Neuron (in vitro differentiated cells): Measurements from ENCODE around the gene TCF4.

Experiments used
- H2AFZ ChIP-seq: one replicate; pipeline ENCODE4 v1.6.1; 2013; ENCODE audit warnings: low read depth, mild to moderate bottlenecking, inconsistent platforms, low read length, moderate library complexity
- H3K27me3 ChIP-seq: one replicate; pipeline ENCODE4 v1.6.1; 2013; ENCODE audit warnings: low read length; ENCODE audit not compliant: insufficient read depth
- H3K36me3 ChIP-seq: one replicate; pipeline ENCODE4 v1.6.1; 2013; ENCODE audit warnings: low read length; ENCODE audit not compliant: insufficient read depth
- H3K4me1 ChIP-seq: one replicate; pipeline ENCODE4 v1.6.1; 2013; ENCODE audit warnings: low read length; ENCODE audit not compliant: insufficient read depth
- H3K4me3 ChIP-seq: 2 replicates; pipeline ENCODE4 v1.5.1; 2013; ENCODE audit warnings: mild to moderate bottlenecking, low read length, moderate library complexity
- H3K9me3 ChIP-seq: one replicate; pipeline ENCODE4 v1.6.1; 2013; ENCODE audit warnings: low read length

Gene TCF4

GRCh38 chr18:55319459-55320193 lies 268.4 kb downstream of the TCF4 start:
- Histone ChIP-seq H3K9me3 (no peaks in the 10 kb centered on the region), H3K27me3 (no peaks in the 10 kb centered on the region), H3K36me3 (no peaks in the 10 kb centered on the region), H2AFZ (no peak overlapping the region), H3K4me3 (no peak overlapping the region), H3K4me1 (peaks cover 77% of the 10 kb centered on the region)

DNA sequence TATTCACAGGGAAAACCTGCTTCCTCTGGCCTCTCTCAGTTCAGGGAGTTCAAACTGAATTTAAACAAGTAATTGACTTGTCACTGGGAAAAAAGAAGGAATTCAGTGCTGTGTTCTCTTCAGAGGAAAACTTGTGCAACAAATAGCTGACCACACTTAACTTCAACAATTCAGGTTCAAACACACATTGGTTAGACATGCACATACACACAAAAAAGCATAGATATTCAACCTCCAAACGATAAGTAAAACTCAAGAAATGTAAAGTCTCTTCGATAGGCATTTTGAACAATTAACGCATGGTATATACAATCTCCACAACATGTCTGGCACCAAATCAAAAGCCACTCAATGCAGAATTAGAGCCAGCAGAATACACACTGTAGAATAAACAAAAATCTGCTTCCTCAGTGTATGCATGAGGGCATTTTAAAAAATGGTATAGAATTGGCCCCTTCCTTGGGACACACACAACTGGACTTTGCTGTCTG lies 269.0 kb downstream of the TCF4 start:
- H2AFZ ChIP-seq: no peak overlapping the region
- H3K36me3 ChIP-seq: no peaks in the 10 kb centered on the region
- H3K27me3 ChIP-seq: no peaks in the 10 kb centered on the region
- no peak overlapping the region for H3K4me3 ChIP-seq
- H3K9me3 ChIP-seq: no peaks in the 10 kb centered on the region
- H3K4me1 ChIP-seq: peaks cover 80% of the 10 kb centered on the region

DNA sequence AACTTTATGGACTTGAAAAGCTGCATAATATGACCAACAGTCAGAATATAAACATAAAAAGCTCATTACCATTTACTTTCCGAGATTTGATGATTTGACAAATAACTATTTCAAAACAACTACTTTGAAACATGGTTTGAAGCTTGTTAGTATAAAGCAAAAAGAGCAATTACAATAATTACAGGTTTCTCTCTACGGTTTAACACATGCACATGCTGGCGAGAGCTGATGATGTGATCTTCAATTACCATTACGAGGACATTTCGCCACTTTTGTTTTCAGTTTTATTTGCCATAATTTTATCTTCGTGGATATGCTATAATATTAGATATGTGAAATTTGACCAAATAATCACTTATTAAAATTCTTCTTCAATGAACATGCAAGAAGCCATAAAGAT lies 270.1 kb downstream of the TCF4 start:
- Histone ChIP-seq H2AFZ (no peak overlapping the region), H3K27me3 (no peaks in the 10 kb centered on the region), H3K36me3 (no peaks in the 10 kb centered on the region), H3K4me1 (peaks cover 76% of the 10 kb centered on the region), H3K4me3 (no peak overlapping the region), H3K9me3 (no peaks in the 10 kb centered on the region)

DNA sequence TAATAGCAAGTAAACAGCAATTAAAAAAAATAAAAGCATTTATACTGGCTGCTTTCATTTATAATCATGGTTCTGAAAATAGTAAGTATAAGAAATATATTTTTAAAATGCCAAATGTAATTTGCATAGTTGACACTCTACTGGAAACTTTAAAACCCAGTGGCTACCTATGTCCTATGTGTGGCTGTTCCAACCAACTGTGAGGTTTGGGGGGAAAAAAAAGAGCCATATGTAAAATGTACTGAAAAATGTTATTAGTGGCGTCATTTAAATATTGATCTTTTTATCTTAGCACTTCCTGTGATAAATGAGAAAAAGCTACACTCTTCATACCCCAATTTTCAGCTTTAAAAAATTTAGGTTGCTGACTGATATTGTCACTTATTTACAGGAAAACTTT lies 270.7 kb downstream of the TCF4 start:
- H3K36me3 ChIP-seq: no peaks in the 10 kb centered on the region
- no peak overlapping the region for H3K4me3 ChIP-seq
- H3K4me1 ChIP-seq: peaks cover 72% of the 10 kb centered on the region
- H3K27me3 ChIP-seq: no peaks in the 10 kb centered on the region
- H2AFZ ChIP-seq: no peak overlapping the region
- no peaks in the 10 kb centered on the region for H3K9me3 ChIP-seq

- no peak overlapping the region for H2AFZ ChIP-seq
These were observed 271.4 kb downstream of the TCF4 start for GRCh38 chr18:55316486-55317184.

DNA sequence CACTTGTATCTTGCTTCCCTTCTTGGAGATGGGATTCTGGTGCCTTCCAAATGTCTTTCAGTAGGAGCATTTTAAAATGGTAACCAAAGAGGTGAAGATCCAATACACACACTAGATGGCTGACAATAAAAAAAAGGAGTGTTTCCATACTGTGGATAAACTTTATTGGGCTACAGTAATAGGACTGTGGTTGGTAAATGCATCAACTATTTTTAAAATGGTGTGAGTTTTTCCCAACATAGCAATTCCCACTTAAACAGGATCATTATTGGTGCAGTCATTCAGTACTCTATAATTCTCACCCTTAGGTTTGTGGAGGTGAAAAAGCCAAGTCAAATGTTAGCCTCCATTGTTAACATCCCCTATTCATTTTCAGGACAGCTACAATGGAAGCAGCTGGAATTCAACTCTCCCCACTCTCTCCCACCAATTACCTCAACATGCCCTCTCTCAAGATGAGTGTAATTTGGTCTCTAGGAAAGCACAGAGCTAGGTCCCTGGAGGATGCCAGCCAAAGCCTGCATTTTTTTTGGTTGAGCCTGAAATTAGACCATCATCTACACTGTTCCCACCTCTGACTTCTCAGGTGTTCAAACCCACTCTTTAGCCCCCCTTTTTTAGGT lies 273.3 kb downstream of the TCF4 start:
- Histone ChIP-seq H3K36me3 (no peaks in the 10 kb centered on the region), H3K4me3 (no peak overlapping the region), H3K27me3 (no peaks in the 10 kb centered on the region), H3K4me1 (peaks cover 55% of the 10 kb centered on the region), H3K9me3 (no peaks in the 10 kb centered on the region), H2AFZ (no peak overlapping the region)

More at GRCh38 chr18:55316486-55317184, 271.4 kb downstream of the TCF4 start:
- H3K27me3 ChIP-seq: no peaks in the 10 kb centered on the region
- peaks cover 72% of the 10 kb centered on the region for H3K4me1 ChIP-seq
- H3K4me3 ChIP-seq: no peak overlapping the region
- H3K9me3 ChIP-seq: no peaks in the 10 kb centered on the region
- H3K36me3 ChIP-seq: no peaks in the 10 kb centered on the region

- H3K4me1 ChIP-seq: peaks cover 48% of the 10 kb centered on the region
- no peaks in the 10 kb centered on the region for H3K9me3 ChIP-seq
- H2AFZ ChIP-seq: no peak overlapping the region
- no peaks in the 10 kb centered on the region for H3K27me3 ChIP-seq
- no peaks in the 10 kb centered on the region for H3K36me3 ChIP-seq
- no peak overlapping the region for H3K4me3 ChIP-seq
These were observed 274.0 kb downstream of the TCF4 start for GRCh38 chr18:55314031-55314430.

- Histone ChIP-seq H3K36me3 (no peaks in the 10 kb centered on the region), H2AFZ (no peak overlapping the region), H3K27me3 (no peaks in the 10 kb centered on the region), H3K9me3 (no peaks in the 10 kb centered on the region), H3K4me3 (no peak overlapping the region), H3K4me1 (peaks cover 24% of the 10 kb centered on the region)
These were observed 277.1 kb downstream of the TCF4 start for GRCh38 chr18:55310863-55311262.

DNA sequence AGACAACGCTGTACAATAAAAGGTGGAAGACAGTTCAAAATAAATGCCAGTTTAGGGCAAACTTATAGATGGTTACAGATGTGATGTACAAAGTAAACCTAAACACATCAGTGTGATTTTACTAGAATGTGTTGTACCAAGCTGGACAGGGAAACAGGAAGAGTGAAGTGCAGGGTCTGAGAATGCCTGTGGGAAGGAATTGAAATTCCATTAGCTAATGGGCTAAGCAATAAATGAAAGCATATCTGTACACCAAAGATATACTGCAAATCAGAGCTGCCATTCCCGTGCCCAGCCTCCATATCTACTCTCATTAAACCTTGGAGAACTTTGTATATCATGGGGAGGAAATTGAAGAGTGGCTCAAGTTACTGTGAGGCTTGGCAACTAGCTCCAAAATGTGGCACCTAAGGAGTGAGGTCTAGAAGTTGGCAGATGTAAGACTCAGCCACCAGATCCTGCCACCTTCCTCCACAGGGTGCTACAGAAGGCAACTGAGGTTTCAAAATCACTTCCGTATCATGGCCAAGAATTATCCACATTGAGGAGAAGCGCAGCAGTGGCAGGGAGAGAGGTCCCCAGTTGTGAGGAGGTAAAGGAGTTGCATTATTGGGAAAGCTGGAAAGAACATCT lies 277.8 kb downstream of the TCF4 start:
- H3K9me3 ChIP-seq: no peaks in the 10 kb centered on the region
- peaks cover 19% of the 10 kb centered on the region for H3K4me1 ChIP-seq
- H3K27me3 ChIP-seq: no peaks in the 10 kb centered on the region
- H3K4me3 ChIP-seq: no peak overlapping the region
- H3K36me3 ChIP-seq: no peaks in the 10 kb centered on the region
- H2AFZ ChIP-seq: no peak overlapping the region

DNA sequence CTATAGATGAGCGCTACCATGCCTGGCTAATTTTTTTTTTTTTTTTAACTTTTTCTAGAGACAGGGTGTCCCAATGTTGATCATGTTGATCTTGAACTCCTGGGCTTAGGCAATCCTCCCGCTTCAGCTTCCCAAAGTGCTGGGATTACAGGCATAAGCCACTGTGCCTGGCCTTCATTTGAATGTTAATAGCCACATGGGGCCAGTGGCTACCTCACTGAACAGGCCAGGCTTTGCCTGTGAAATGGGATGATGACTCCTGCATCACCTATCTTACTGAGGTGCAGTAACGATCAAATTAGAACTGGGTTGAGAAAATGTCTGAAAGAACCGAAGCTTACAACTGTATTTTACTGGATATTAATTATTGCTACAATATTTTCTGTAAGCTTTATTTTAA lies 278.7 kb downstream of the TCF4 start:
- Histone ChIP-seq H3K36me3 (no peaks in the 10 kb centered on the region), H3K27me3 (no peaks in the 10 kb centered on the region), H2AFZ (no peak overlapping the region), H3K4me3 (no peak overlapping the region), H3K9me3 (no peaks in the 10 kb centered on the region), H3K4me1 (peaks cover 10% of the 10 kb centered on the region)

DNA sequence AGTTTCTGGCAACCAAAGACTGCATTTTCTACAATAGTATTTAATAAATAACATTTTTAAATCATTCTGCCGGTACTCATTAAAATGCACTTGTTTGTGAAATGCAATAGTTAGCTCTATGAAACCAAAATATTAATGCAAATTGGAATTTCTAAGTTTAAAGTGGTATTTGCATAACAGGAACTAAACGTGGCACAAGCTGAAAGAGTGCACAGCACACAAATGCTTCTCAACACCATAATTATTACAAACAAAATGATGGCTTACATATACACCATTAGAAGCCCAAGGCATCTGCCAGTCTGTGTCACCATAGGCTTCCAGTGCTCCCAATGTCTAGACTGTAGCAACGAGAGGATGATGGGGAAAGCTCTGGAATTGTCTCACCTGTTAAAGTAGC lies 280.5 kb downstream of the TCF4 start:
- Histone ChIP-seq H2AFZ (no peak overlapping the region), H3K27me3 (no peaks in the 10 kb centered on the region), H3K9me3 (no peaks in the 10 kb centered on the region), H3K4me1 (no peaks in the 10 kb centered on the region), H3K36me3 (no peaks in the 10 kb centered on the region), H3K4me3 (no peak overlapping the region)

GRCh38 chr18:55306359-55307024 lies 281.5 kb downstream of the TCF4 start:
- Histone ChIP-seq H3K36me3 (no peaks in the 10 kb centered on the region), H3K4me3 (no peak overlapping the region), H3K9me3 (no peaks in the 10 kb centered on the region), H3K4me1 (no peaks in the 10 kb centered on the region), H3K27me3 (no peaks in the 10 kb centered on the region), H2AFZ (no peak overlapping the region)
